SW480 (cell line): ENCODE data around the gene CELF2.

Experiments used
- DNase-seq: peaks from one replicate; pipeline ENCODE4 v3.0.0-alpha.2; 2016; ENCODE audit warnings: low spot score

The CELF2 gene

DNA sequence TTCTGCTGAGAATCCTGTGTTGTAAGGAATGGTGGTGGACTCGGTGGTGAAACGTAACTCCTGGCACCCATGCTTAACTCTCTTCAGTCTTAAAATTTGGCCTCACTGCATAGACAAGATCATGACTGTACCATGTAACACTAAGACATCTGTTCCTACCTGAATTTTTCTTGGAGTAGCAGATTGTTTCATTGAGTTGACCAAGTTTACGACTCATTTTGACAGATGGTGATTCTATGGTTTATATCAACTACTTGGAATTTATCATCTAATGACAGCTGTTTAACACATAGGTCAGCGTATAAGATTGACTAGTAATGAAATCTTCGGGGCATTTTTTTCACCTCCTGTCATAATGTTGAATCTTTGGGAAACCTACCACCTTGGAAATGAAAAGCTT is 184.2 kb downstream of the CELF2 start:
- no peak for DNase-seq

DNA sequence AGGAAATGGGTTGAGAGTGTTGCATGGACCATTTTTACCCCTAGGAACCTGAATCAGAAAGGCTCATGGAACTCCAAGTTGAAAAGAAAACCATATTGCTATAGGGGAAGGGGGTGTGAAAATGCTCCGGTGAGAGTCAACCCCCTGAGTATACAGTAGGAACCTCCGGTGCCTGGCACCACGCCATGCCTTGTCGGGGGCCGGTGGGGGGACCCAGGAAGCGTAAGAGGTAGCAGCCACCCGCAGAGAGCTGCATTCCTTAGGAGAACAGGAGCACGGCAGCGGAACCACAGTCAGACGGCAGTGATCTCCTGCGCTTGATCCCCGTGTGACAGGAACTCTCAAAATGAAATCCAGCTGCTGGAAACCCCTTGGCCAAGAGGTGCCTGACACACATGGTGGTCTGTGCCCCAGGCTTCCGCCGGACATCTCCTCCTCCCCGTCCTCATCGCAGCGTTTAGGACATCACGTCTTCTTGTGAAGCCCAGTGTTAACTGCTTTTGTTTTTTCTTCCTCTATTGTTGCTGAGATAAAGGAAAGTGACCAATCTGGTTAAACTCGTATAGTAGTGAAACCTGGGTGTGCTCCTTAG is 186.8 kb downstream of the CELF2 start:
- no peak for DNase-seq

DNA sequence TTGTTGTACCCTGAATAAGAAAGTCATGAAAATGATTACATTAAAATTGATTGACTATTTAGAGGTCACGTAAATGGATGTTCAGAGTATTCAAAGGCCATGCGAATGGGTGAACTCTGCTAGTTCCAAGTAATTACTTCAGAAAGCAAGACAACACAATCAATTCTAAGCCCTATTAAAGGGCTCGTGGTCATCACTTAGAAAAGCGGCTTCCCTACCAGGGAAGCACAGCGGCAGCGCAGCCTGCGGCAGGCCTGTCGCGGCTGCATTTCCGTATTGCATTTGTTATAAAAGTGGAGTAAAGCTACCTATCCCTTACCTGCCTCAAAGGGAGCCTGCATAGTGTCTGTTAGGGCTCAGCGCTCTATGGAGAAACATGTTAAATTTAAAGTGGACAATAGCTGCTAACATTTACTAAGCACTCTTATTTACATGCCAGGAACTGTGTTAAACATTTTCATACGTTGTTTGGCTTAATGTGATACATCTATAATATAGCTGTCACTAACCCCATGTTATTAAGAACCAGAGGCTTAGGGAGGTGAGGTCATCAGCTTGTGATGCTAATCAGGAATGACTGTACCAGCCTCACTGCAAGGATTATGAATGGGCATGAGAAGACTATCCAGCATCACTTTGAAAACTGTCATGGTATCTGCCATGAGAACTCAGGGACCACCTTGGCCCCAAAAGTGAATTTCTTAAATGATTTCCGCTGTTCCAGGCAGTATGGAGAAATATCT is 187.5 kb downstream of the CELF2 start:
- DNase-seq = no peak

DNA sequence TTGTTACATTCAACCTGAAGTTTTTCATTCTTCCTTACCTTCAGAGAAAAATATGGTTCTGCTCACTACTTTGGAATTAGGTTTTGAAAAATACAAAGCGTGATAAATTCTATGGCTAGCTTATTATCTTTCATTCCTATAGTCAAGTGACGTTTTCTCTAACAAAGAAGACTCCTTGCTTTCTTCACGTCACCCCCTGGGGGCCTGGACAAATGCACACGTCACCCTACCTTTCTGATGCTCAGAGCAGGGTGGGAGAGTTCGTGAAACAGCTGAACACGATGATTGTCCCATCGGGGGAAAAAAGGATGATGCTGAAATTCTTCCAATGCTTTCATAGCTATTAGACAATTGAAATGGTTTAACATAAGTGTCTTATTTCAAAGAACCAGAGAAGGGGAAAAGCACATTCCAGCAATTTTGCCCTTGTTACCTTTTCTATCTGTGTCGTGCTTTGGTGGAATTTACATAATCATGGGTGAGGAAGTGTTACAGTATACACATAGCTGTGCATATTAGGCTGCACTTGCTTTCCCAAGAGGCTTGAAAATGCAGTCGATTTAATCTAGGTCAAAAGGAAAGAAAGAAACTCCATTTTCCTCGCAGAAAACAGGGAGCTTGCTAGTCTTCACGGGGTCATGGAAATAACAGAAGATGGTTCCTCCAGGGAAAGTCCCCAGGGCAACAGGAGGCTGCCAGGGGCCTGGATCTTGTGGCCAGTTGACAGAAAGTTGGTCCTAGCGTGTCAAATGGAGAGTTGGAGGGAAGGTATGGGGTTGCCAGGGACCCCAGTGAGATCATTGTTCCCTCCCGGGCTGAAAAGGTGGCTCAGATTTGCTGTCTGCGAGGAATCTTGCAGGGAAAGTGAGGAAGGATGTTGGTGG is 189.2 kb downstream of the CELF2 start:
- DNase-seq = no peak

DNA sequence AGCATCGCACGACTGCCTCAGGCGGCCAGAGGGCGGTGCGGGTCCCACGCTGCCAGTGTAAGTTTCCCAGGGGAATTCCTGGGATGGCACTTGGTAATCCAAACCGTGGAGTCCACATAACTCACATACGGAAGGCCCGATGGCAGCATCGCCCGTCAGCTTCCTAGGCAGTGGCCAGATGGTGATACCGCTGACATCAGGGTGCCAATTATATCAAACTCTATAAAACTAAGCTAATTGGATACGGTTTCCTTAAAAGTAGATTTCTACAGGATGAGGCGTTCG is 189.8 kb downstream of the CELF2 start:
- no peak for DNase-seq

GRCh38 chr10:11208243-11208642 is 190.6 kb downstream of the CELF2 start:
- no peak for DNase-seq

DNA sequence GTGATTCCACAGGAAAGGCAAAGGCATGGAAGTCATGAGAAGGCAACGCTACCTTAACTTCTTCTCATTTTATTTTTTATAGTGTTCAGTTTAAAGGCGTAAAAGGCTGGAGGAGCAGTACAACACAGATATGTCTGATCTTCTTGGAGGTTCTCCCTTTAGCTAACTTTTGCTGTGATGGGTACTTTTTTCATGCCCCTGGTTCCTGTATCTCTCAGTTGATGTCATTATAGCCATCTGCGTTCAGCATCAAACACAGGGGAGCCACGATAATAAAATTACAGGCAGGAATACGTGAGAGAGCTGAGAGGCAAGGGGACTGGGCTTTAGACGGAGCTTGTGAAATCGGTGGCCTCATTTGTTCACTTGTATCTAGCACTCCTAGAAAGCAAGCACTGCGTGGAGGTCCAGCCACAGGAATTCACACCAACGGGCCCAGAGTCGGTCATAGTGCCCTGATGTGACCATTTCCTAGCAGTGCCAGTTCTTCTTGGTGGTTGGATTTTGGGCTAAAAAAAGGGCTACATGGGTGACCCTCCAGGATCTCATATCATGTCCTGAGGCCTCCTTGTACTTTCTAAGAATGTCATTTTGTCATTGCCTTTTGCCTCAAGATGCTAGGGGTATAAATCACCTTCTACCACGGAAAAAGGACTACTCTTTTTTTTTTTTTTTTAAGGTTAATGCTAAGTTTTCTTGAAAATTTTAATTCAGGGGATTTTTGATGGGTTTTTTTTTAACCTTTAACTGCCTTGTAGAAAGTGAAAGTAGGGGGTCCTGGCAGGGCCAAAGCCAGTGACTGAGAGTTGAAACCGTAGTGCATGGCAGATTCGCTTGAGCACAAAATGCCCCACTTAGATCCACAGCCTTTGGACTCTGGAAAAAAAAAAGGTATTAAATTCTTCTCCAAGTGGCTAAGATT is 191.5 kb downstream of the CELF2 start:
- DNase-seq = no peak

- no peak for DNase-seq
Measured at GRCh38 chr10:11209830-11210181, 192.1 kb downstream of the CELF2 start.

DNA sequence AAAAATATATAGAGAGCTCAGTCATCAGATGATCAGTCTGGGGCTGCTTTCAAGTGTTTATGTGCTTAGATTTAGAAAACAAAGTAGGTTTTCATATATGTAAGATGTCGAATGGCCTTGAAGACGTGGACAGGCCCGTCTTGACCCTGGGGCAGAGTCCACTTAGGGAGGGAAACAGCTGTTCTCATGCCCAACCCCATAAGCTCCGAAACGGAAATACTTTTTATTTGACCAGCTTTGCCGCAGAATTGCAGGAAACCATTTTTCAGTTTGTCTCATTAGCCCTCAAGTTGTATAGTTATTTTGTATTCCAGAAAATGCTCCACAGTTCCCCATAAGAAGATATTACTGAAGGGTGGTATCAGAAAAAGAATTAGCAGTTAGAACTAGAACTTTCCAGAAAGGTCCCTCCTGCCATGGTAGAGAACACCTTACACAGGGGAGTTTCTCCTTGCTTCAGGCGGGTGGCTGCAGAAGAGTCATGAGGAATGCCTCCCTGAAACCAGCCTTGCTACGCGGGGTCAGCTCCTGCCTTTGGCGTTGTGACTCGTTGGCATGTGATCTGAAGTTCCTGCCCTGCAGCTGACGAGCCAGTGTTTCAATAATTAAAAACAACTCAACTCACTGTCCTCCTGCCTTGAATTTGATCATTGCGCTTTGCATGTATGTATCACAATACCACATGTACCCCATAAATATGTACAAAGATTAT is 192.7 kb downstream of the CELF2 start:
- DNase-seq = no peak

DNA sequence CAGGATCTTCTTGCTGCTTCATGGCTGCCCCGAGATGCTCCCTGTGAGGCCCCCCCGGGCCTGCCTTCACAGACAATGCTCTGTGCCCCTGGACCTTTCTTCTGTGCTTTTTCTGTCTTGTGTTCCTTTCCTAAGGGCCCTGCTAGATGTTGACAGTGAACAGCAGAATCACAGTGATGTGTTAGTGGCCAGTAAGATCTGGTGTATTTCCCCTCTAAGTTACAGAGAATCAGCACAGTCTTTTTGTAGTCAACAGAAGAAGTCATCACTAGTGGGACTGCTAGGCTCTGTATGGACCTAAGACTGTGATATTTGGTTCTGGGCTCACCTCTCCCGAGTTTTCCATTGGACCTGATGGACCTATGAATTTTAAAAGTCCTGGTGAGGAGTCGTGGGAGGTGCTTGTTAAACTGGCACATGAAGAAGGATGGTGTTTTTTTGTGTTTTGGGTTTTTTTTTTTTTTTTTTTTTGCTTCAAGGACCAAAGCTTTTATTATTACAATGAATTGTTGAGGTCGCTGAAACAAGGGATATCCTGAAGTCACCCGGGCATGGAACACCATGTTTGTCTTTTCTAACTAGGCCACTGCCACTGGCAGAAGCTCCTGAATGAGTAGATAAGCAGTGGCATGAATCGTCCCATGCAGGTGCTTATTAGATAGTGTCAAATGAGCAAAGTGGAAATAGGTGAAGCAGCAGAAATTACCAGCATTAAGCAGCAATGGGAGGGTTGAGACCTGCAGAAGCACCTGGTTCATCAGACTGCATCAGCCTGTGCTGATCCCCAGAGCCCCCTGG is 194.8 kb downstream of the CELF2 start:
- no peak for DNase-seq

DNA sequence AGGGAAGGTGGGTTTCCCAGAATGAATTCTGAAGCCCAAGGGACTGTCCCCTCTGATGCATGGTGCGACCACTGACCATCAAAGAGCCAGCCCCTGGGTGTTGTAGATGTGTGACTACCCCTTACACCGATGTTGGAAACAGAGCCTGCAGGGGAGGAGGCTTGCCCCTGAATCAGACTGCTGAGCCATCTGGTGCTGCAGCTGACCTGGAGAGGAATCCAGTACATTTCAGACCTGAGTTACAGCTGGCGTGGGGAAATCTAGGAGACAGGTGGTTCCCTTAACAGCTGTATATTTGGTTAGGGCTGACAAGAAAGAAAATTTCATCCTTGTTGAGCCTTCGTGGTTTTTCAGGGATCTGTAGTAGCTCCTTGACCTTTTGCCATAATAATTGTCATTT is 195.5 kb downstream of the CELF2 start:
- no peak for DNase-seq

GRCh38 chr10:11214407-11214806 is 196.7 kb downstream of the CELF2 start:
- no peak for DNase-seq

DNA sequence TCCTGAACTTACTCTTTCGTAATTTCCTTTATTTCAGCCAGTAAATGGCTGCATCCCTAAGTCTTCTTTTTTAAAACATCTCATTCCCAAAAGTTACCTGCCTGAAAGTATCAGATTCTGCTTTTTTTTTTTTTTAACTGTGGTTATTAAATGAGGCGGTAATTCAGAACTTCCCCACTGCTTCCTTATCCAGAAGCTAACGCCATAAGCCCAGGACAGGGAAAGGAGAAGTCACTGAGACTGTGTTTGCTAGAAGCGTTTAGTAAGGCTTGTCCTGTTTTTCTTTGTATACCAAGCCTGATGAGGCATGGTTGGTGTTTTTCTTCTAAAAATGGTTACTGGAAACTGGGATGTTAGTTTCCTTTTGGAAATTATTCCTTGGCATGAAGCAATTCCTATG is 197.8 kb downstream of the CELF2 start:
- no peak for DNase-seq

DNA sequence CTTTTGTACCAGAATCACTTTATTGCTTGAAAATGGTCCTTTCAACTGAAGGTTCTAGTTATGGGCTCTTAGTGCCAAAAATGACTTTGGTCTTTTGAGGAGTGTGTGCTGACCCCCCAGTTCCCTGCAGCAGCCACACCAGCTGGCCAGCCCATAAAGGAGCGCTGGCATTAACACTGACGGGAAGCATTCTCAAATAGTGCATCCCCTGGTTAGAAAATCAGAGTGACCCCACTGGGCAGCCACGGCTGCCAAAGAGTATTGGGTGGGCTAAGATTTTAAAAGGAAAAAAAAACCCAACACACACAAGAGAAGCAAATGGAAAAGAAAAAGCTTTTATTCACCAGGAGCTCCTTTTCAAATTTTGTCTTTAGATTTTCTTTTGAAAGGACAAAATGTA is 199.8 kb downstream of the CELF2 start:
- no peak for DNase-seq

DNA sequence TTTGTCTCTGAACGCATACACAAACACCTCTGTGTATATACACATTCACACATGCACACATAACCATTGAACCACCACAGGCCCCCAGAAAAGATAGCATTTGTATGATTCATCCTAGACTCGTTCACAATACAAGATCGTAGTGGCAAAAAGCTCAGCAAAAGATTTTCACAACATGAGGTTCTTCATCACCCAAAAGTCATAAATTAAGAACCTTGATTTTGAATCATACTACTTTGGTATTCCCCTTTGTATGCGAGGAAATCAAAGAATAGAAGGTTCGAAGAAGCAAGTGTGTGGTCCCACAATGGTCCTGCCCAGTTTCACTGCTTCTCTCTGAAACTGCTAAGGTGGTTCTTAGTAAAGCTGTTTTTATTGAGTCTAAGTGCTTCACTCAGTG is 200.7 kb downstream of the CELF2 start:
- DNase-seq = no peak

GRCh38 chr10:11219431-11219830 is 201.8 kb downstream of the CELF2 start:
- no peak for DNase-seq

DNA sequence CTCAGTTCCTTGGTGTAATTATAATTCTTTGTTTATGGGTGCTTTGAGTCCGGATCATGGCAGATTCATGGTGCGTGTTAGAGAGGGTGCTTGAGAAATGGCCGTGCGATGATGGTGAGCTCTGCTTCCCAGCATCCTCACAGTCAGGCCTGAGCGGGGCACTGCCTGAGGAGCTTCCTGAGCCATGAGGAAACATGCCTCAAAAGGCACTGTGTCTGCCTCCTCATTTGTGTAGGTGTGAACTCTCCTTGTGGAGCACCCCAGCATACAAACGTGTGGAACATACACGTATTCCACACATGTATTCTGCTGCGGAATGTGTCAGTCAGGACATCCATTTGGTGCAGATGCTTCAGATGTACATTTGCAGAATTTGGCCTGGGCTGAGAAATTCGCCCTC is 205.4 kb downstream of the CELF2 start:
- no peak for DNase-seq

GRCh38 chr10:11223507-11224140 is 206.0 kb downstream of the CELF2 start:
- no peak for DNase-seq

DNA sequence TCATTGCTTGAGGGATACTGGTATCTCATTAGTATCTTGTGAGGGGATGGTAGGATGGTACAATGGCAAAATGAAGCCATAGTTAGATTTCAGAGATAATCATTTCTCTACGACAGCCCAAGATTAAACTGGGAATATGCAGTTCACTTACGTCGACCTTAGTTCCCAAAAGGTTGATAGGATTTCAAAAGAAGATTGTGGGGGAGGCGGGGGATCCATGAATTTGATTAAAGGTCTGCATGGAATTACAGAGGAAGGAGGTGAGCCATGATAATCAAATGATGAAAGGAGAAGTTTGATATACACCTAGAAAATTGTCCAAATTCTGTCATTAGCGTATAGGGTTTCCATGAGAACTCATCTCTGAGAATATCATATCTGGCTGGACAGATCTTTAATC is 206.6 kb downstream of the CELF2 start:
- no peak for DNase-seq

GRCh38 chr10:11224792-11225416 is 207.2 kb downstream of the CELF2 start:
- DNase-seq = no peak
